ENCODE data around the gene ISG15. TPM values are rescaled to one million over a fixed set of nuclear protein-coding genes. Genes with fewer than 3 reads are reported as not detected.

ISG15 gene
- total and polyA plus RNA-seq, 12 donors: 1.7 to 308 (median 24.3) TPM

- intact Hi-C loops (cut with DNase I): loop anchor here (10.0 kb wide), 2 partner anchors 75 to 315 kb away; no protein-coding TSS in a partner anchor
- Histone ChIP-seq H3K9me3 (replicated peaks in 1 of 3) (no peaks in the 10 kb centered on the region), H3K4me1 (replicated peaks in 1 of 2) (no peaks in the 10 kb centered on the region), H3K4me3 (no peak overlapping the region), H3K27ac (no peak overlapping the region), H3K36me3 (replicated peaks in 1 of 2) (no peaks in the 10 kb centered on the region), H3K27me3 (peaks cover 36% of the 10 kb centered on the region)
- TF ChIP-seq, protein P1, sequence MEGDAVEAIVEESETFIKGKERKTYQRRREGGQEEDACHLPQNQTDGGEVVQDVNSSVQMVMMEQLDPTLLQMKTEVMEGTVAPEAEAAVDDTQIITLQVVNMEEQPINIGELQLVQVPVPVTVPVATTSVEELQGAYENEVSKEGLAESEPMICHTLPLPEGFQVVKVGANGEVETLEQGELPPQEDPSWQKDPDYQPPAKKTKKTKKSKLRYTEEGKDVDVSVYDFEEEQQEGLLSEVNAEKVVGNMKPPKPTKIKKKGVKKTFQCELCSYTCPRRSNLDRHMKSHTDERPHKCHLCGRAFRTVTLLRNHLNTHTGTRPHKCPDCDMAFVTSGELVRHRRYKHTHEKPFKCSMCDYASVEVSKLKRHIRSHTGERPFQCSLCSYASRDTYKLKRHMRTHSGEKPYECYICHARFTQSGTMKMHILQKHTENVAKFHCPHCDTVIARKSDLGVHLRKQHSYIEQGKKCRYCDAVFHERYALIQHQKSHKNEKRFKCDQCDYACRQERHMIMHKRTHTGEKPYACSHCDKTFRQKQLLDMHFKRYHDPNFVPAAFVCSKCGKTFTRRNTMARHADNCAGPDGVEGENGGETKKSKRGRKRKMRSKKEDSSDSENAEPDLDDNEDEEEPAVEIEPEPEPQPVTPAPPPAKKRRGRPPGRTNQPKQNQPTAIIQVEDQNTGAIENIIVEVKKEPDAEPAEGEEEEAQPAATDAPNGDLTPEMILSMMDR (IDR thresholded peaks at IDR 0.05): no peak
- no peak for TF ChIP-seq POLR2A (IDR thresholded peaks at IDR 0.05)
- no peak for DNase-seq
- 81 to 96% (median 91%) methylated on average over 5 to 9 of the region's 9 CpGs for WGBS, 4 donors
Measured at GRCh38 chr1:979744-980072, 33.6 kb upstream of the ISG15 start.

DNA sequence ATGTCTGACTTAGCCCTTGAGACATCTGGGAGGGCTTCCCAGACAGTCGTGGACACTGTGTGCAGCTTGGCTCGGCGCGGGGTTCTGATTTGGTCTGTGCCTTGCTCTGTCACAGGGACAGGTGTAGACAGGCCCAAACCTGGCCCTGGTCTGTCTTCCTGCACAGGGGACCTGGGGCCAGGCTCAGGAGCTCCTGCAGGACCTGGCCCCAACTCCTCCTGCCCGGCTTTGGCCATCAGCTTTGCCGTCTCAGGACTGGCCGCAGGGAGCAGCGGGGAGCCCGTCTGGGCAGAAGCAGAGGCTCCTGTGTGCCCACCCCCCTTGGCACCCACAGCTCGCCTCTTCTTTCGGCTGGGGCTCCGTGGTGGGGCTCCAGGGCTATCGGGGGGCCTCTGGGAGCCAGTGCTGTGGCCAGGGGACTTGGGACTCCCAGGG is 33.1 kb upstream of the ISG15 start:
- Histone ChIP-seq H3K4me3 (no peak overlapping the region), H3K9me3 (replicated peaks in 1 of 3) (no peaks in the 10 kb centered on the region), H3K27me3 (peaks cover 37% of the 10 kb centered on the region), H3K4me1 (replicated peaks in 1 of 2) (no peaks in the 10 kb centered on the region), H3K36me3 (replicated peaks in 1 of 2) (no peaks in the 10 kb centered on the region), H3K27ac (no peak overlapping the region)
- no peak for DNase-seq
- intact Hi-C loops (cut with DNase I): loop anchor here in 1 of 2 donors (10.0 kb wide), 1 partner anchor 315 kb away; no protein-coding TSS in a partner anchor
- 82 to 86% (median 83%) methylated on average over 7 to 13 of the region's 13 CpGs; no CpG with 5 or more reads in 1 of the 4 donors for WGBS, 4 donors
- TF ChIP-seq, protein P1 (IDR thresholded peaks at IDR 0.05): no peak
- TF ChIP-seq POLR2A (IDR thresholded peaks at IDR 0.05): no peak

DNA sequence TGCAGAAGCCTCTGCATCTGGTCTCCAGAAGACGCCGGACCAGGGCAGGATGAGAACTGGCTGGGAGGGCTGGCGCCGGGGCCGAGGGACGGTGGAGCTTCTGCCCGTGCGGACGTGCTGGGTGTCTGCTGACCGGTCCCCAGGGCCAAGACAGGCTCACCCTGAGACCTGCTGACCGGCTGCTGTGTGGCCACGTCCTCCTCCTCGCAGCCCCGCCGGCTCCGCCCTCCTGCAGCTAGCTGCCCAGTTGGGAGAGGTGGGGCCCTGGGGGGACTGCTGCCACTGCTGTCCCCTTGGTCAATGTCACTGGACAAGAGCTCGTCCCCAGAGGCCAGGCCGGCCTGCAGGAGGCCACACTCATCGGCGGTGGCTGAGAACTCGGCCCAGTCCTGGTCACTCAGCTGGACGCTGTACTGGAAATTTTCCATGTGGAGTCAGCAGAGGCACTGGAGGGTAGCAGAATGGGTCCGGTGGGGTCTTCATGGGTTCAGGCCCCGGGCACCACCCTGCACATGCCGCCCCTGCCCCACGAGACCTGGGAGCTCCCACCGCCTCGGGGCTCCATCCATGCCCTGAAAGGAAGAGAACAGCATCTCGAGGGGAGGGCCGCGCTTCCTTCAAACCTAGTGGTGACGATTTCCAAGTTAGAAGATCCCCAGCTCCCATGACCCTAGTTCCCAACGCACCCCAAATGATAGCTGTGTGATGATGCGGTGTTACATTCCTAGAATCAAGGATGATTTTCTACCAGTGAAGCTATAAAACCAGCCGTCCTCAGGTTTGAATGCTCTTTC is 32.5 kb upstream of the ISG15 start:
- Histone ChIP-seq H3K36me3 (replicated peaks in 1 of 2) (no peaks in the 10 kb centered on the region), H3K27ac (no peak overlapping the region), H3K9me3 (replicated peaks in 1 of 3) (no peaks in the 10 kb centered on the region), H3K4me3 (no peak overlapping the region), H3K4me1 (replicated peaks in 1 of 2) (no peaks in the 10 kb centered on the region), H3K27me3 (peaks cover 31% of the 10 kb centered on the region)
- intact Hi-C loops (cut with DNase I): loop anchor here in 1 of 2 donors (10.0 kb wide), 1 partner anchor 314 kb away; no protein-coding TSS in a partner anchor
- no peak for DNase-seq
- TF ChIP-seq, protein P1 (IDR thresholded peaks at IDR 0.05): no peak
- TF ChIP-seq POLR2A (IDR thresholded peaks at IDR 0.05): no peak
- 62 to 78% (median 75%) methylated on average over 20 to 35 of the region's 35 CpGs for WGBS, 4 donors

DNA sequence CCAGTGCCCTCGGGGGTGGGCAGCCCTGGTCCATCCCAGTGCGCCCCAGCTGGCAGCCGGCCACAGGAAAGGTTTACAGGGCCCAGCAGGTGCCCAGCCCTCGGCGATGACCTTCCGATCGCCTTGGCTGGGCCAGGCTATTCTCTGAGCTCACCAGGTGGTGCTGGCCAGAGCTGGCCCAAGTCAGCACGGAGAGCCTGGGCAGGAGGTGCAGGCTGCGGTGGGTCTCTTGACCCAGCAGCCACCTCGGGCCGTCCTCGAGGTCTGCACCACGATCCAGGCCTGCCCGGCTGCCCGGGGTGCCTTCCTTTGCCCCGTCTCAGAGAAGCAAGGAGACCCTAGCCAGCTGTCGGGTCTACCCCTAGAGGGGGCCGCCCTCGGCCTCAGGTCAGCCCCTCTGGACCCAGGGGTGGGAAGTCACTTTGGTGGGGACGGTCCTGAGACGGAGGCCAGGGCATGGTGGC is 31.8 kb upstream of the ISG15 start:
- no peaks in the 10 kb centered on the region for H3K36me3 ChIP-seq (replicated peaks in 1 of 2)
- WGBS, 4 donors: 62 to 78% (median 74%) methylated on average over 4 to 21 of the region's 21 CpGs
- no peak overlapping the region for H3K27ac ChIP-seq
- H3K27me3 ChIP-seq: peaks cover 25% of the 10 kb centered on the region
- TF ChIP-seq POLR2A (IDR thresholded peaks at IDR 0.05): no peak
- TF ChIP-seq, protein P1 (IDR thresholded peaks at IDR 0.05): no peak
- H3K4me3 ChIP-seq: no peak overlapping the region
- no peak for DNase-seq
- H3K9me3 ChIP-seq (replicated peaks in 1 of 3): no peaks in the 10 kb centered on the region
- intact Hi-C loops (cut with DNase I): loop anchor here in 1 of 2 donors (10.0 kb wide), 1 partner anchor 313 kb away; no protein-coding TSS in a partner anchor
- H3K4me1 ChIP-seq (replicated peaks in 1 of 2): no peaks in the 10 kb centered on the region
